Non-pigmented ciliary epithelial cell (primary cell): ENCODE results near the gene PALLD.
"Not testable (repeated sequence)": the region's sequence is repeated elsewhere in the genome, so short reads cannot be mapped to it uniquely, and the experiment has no call there.

ENCODE experiments used
- DNase-seq: peaks from one replicate; pipeline ENCODE4 v3.0.0-alpha.2; 2010; ENCODE audit warnings: low read depth

Gene PALLD

DNA sequence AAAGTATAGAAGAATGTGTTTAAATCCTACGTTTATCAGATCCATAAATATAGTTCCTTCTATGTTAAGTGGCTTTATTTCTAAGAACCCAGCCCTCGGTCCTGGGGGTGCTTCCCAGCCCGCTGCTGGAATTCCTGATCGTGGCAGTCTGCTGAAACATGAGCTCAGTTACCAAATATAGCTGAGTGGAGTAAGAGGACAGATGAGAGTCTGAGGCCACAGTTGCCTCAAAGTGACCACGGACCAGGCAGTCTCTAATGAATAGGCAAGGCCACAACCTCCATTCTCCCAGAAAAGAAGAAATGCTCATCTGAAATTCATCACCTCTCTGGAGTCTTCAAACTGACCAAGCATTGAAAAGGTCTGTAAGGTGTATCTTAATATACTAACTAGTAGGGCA is at the start of gene PALLD:
Gene PALLD (plus strand): TSS at position 219 of the 400 bp plus-strand sequence.
- no peak for DNase-seq

DNA sequence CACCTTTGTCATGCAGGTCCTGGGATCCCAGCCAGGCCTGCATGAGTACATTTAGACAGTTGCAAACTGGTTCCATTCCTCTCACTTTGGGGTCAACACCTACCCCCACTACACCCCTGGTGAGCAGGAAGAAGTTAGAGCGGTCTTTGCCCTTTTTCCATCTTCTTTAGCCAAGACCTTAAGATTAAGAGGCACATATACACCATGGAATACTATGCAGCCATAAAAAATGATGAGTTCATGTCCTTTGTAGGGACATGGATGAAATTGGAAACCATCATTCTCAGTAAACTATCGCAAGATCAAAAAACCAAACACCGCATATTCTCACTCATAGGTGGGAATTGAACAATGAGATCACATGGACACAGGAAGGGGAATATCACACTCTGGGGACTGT is 47.8 kb upstream of the PALLD start:
- not testable (repeated sequence) for DNase-seq

DNA sequence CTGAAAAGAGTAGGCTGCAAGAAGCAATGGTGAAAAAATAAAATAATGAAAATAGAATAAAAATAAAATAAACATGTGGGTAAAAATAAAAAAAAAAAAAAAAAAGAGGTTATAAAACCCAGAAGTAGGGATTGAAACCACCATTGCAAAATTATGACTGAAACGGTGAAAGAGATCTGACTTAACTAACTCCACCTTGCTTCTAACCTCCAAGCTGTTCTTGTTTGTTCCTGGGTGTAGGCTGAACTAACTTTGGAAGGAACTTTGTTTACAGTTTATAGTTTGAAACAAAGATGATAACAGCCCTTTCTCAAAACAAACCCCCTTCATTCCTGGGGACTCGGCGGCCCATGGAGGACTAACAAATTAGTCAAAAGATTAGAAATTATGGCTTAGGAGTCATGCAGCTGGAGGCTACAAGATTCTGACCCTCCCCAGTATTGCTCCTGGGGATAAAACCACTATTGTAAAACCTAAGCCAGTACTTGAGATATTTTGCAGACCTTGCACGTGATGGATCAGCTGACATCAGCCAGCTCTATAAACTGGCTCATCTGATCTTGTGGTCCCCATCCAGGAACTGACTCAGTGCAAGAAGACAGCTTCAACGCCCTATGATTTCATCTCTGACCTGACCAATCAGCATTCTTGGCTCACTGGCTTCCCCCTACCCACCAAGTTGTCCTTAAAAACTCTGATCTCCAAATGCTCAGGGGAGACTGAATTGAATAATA is 47.0 kb upstream of the PALLD start:
- DNase-seq = peak; percentile 19

DNA sequence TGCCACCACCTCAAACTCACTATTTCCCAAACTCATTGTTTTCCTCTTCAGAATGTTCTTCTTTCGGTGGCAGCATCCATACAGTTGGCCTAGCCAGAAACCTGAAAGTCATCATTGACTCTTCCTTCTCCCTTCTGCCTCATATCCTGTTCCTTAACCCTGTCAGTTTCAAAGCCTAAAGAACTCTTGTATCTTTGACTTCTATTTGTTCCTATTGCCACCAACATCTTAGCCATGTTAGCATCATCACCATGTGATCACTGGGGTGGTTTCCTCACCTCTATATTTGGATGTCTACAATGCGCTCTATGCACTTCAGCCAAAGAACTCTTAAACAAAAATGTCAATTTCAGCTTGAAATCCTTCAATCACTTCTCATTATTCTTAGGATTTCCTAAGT is 45.5 kb upstream of the PALLD start:
- DNase-seq = no peak

GRCh38 chr4:168451744-168452390 is 45.0 kb upstream of the PALLD start:
- peak; percentile 22 for DNase-seq

DNA sequence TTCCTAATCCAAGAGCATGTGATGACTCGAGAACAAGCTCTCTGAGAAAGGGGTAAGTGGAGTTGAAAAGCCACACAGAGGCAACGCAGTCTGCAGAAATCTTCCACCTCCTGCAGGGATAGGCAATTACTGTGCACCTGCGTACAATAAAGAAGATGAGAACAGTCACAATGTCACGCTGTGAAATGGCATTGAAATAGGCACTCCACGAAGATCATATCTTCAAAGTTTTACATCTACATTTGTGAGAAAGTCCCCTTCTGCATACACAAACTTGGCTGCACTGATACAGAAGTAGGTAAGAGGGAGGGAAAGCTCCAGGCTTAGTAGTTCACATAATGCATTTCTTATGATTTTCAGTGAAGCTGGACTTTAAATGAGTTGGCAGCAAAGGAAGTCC is 43.7 kb upstream of the PALLD start:
- DNase-seq = no peak

DNA sequence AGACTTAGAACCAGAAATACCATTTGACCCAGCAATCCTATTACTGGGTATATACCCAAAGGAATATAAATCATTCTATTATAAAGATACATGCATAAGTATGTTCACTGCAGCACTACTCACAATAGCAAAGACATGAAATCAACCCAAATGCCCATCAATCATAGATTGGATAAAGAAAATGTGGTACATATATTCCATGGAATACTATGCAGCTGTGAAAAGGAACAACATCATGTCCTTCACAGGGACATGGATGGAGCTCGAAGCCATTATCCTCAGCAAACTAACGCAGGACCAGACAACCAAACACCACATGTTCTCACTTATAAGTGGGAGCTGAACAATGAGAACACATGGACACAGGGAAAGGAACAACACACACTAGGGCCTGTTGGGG is 38.6 kb upstream of the PALLD start:
- not testable (repeated sequence) for DNase-seq

GRCh38 chr4:168461821-168462220 is 35.0 kb upstream of the PALLD start:
- no peak for DNase-seq

- DNase-seq = no peak
These were observed 23.9 kb upstream of the PALLD start for GRCh38 chr4:168472920-168473319.

GRCh38 chr4:168474660-168475320 is 22.1 kb upstream of the PALLD start:
- no peak for DNase-seq

DNA sequence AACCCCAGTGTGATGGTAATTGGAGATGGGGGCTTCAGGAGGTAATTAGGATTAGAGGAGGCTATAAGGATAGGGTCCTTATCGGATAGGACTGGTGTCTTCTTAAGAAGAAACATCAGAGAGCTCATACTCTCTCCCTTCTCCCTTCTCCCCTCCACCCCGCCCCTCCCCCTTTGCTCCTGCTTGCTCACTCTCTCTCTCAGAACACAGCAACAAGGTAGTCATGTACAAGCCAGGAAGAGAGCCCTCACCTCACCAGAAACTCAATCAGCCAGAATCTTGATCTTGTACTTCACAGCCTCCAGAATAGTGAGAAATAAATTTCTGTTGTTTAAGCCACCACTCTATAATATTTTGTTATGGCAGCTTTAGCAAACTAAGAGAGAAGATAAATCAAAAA is 21.1 kb upstream of the PALLD start:
- no peak for DNase-seq

GRCh38 chr4:168478868-168479267 is 18.0 kb upstream of the PALLD start:
- no peak for DNase-seq

DNA sequence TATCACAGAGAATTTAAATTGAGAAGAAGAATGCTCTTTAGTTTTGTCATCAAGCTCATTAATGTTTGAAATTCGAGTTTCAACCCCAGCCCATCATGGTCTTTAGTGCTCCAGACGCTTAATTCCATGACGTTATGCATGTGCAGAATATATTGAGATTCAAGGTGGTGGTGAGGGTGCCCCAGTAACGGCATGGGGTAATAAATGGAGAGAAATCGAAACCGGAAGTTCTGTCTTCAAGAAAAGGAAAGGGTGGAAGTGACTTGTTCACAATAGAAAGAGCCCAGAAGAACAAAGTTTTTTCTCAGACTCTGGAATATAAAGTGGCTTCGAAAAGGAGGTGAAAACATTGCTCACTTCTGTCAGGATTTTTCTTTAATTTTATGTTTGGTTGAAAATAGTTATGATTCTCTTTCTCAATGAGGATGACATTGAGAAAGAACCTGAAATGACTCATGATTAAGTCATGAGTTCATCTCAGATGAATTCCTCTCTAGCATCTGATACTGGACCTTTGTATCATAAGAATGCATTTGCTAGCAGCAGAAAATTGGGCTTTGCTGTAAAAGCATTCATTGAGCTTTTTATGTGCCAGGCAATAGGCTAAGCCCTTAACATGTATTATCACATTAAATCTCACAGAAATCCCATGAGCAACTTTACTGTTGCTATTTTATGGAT is 15.8 kb upstream of the PALLD start:
- no peak for DNase-seq

GRCh38 chr4:168483811-168484210 is 13.0 kb upstream of the PALLD start:
- DNase-seq = no peak

GRCh38 chr4:168484626-168485025 is 12.2 kb upstream of the PALLD start:
- DNase-seq = no peak

DNA sequence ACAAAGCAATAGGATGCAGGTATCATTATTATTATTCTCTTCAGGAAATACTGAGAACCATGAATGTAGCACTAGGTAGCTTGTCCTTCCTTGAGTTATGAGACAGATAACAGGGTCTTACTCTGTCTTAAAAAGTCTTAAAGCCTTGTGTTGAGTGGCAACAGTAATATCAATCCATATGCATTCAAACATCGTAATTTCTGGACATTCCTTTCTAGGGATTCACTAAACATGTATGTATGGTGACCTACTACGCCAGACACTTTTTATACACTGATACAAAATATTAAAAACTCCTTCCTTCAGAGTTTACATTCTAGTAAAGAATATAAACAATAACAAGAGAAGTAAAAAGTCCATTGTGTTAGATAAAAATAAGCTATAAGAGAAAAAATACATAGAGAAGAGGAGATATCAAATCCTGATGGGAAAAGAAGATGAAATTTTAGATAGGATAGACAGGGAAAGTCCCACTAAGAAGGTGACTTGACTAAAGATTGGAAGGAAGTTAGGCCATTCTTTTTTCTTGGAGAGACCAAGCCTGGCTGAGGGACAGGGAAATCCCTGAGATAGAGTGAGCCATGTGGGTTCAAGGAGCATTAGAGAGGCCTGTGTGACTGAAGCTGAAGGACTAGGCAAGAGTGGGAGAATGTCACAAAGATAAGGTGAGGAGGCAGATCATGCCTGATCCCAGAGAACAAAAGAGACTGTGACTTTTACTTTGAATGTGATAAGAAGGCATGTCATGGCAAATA is 11.5 kb upstream of the PALLD start:
- no peak for DNase-seq

- DNase-seq = no peak
These were observed 10.0 kb upstream of the PALLD start for GRCh38 chr4:168486912-168487281.

- no peak for DNase-seq
These were observed 9.4 kb upstream of the PALLD start for GRCh38 chr4:168487282-168488035.

DNA sequence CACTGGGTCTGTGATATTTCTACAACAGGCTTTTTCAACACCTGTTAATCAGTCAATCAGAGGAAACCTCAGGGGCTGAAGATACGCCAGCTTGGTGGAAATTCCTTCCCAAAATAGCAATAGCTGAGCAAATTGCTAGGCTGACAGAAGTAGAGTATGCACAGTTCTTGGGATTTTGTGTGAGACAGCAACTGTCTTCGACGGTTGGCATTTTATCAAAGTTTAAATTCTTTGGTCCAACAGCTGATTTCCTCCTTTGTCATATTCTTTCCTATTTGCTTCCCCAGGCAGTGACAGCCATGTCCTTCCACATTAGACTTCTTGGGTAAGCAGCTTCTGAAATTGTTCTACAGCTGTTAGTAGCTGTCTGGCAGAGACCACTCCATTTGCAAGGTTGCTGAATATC is 8.0 kb upstream of the PALLD start:
- DNase-seq = no peak

DNA sequence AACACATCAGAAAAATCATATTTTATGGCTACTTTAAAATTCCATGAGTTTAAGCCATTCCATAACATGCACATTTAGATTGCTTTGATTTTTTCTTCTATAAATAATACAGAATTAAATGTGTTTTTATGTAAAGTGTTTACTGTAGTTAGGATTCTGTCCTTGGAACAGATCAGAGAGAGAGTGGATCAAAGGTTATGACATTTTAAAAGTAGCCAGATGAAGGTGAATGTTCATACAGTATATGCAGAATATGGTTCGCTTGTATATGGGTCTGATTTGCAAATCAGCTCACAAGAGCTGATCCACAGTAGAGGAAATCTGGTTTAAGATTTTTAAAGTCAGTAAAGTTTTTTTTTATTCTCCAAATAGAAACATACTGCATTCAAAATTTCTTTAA is 7.2 kb upstream of the PALLD start:
- no peak for DNase-seq

DNA sequence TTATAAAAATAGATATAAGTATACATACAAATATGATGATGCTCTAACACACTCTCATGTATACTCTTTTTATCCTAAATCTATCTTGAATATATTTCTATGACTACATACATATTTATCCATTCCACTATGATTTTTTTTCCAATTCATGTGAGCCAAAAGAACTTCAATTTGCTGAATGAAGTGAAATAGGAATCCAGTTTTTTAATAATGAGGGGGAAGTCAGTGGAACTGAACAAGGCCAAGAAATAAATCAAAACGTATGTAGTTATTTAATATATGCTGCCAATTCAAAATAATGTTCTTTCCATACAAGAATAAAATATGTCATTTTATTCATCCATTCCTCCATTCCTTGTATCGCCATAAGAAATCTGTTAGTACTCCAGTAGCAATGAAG is 6.1 kb upstream of the PALLD start:
- DNase-seq = no peak
